HL-60 (cell line): ENCODE results near the gene PARN.

Experiments
- POLR2AphosphoS5 ChIP-seq: IDR thresholded peaks from 2 replicates; pipeline ENCODE4 v1.6.1; 2012; ENCODE audit warnings: low read depth
- REST ChIP-seq: IDR thresholded peaks from 2 replicates; pipeline ENCODE4 v1.6.1; 2012; ENCODE audit warnings: low read depth; ENCODE audit not compliant: insufficient replicate concordance
- TF ChIP-seq, protein P1 (sequence below): IDR thresholded peaks from one replicate; pipeline ENCODE4 v1.5.1; 2011; ENCODE audit warnings: low read length, control low read depth, inconsistent platforms; ENCODE audit not compliant: insufficient read depth

- TF ChIP-seq, protein P1, sequence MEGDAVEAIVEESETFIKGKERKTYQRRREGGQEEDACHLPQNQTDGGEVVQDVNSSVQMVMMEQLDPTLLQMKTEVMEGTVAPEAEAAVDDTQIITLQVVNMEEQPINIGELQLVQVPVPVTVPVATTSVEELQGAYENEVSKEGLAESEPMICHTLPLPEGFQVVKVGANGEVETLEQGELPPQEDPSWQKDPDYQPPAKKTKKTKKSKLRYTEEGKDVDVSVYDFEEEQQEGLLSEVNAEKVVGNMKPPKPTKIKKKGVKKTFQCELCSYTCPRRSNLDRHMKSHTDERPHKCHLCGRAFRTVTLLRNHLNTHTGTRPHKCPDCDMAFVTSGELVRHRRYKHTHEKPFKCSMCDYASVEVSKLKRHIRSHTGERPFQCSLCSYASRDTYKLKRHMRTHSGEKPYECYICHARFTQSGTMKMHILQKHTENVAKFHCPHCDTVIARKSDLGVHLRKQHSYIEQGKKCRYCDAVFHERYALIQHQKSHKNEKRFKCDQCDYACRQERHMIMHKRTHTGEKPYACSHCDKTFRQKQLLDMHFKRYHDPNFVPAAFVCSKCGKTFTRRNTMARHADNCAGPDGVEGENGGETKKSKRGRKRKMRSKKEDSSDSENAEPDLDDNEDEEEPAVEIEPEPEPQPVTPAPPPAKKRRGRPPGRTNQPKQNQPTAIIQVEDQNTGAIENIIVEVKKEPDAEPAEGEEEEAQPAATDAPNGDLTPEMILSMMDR: no peak
- TF ChIP-seq REST (no peak), POLR2AphosphoS5 (no peak)
Measured at GRCh38 chr16:14572535-14572934, 57.5 kb downstream of the PARN start.
